Common myeloid progenitor, CD34-positive (primary cell): ENCODE data around the gene PRKAR1A.
A peak's percentile ranks its signal among the peaks of the same experiment; 100 is the strongest.

Source experiments
- CTCF ChIA-PET: fragments of 350-600 bp; sonication (Branson Sonifier 250); formaldehyde crosslinking; loops from one replicate; lab custom pipeline; 2021; ENCODE audit warnings: antibody characterized with exemption; lab: Charles Lee
- POLR2A ChIA-PET: fragments of 350-600 bp; sonication (Branson Sonifier 250); formaldehyde crosslinking; loops from one replicate; lab custom pipeline; 2021; ENCODE audit warnings: antibody characterized with exemption; lab: Charles Lee
- DNase-seq, 3 donors: peaks; one replicate each; pipeline versions ENCODE4 v3.0.0 to v3.0.0-alpha.2; 2013
- H3K27ac ChIP-seq, 2 experiments: 1 replicate in 1 of 2; 2 replicates in 1 of 2; pipeline ENCODE4 v1.7.0; 2013; ENCODE audit warnings: inconsistent platforms in 2 of 2, low read length in 2 of 2, mild to moderate bottlenecking in 2 of 2, low read depth in 1 of 2, moderate library complexity in 1 of 2; ENCODE audit not compliant: severe bottlenecking in 2 of 2, insufficient read depth in 1 of 2, poor library complexity in 1 of 2
- H3K27me3 ChIP-seq, 5 experiments: replicated peaks in 2 of 5; 1 replicate in 3 of 5; 2 replicates in 2 of 5; pipeline versions ENCODE4 v1.6.1 to v1.7.0; 2013; ENCODE audit warnings: low read length in 4 of 5, mild to moderate bottlenecking in 2 of 5, moderate library complexity in 2 of 5, inconsistent platforms in 1 of 5; ENCODE audit not compliant: insufficient read depth in 5 of 5, control insufficient read depth in 4 of 5
- H3K36me3 ChIP-seq, 4 experiments: 1 replicate in 2 of 4; 2 replicates in 2 of 4; pipeline versions ENCODE4 v1.6.1 to v1.7.0; 2013; ENCODE audit warnings: low read length in 3 of 4, control low read depth in 1 of 4, mild to moderate bottlenecking in 1 of 4; ENCODE audit not compliant: control insufficient read depth in 4 of 4, insufficient read depth in 4 of 4
- H3K4me1 ChIP-seq, 4 experiments: 1 replicate in 3 of 4; 2 replicates in 1 of 4; pipeline versions ENCODE4 v1.6.1 to v1.7.1; 2013; ENCODE audit warnings: low read length in 3 of 4, mild to moderate bottlenecking in 3 of 4, control low read depth in 1 of 4, inconsistent platforms in 1 of 4, moderate library complexity in 1 of 4; ENCODE audit not compliant: control insufficient read depth in 4 of 4, insufficient read depth in 4 of 4; ENCODE audit errors: control extremely low read depth in 1 of 4
- H3K4me3 ChIP-seq, 7 experiments: 1 replicate in 4 of 7; 2 replicates in 3 of 7; pipeline versions ENCODE4 v1.5.1 to v1.7.0; 2013; ENCODE audit warnings: mild to moderate bottlenecking in 7 of 7, low read length in 6 of 7, moderate library complexity in 6 of 7, inconsistent platforms in 2 of 7, low read depth in 2 of 7, control low read depth in 1 of 7; ENCODE audit not compliant: insufficient read depth in 4 of 7, control insufficient read depth in 1 of 7; ENCODE audit errors: extremely low read depth in 1 of 7
- H3K9me3 ChIP-seq, 5 experiments: 1 replicate in 4 of 5; 2 replicates in 1 of 5; pipeline versions ENCODE4 v1.6.1 to v1.7.1; 2013; ENCODE audit warnings: low read length in 4 of 5, mild to moderate bottlenecking in 2 of 5, inconsistent platforms in 1 of 5, low read depth in 1 of 5, moderate library complexity in 1 of 5; ENCODE audit not compliant: control insufficient read depth in 4 of 5, insufficient read depth in 2 of 5; ENCODE audit errors: control extremely low read depth in 1 of 5
- WGBS: methylation state at CpG from one replicate; pipeline ENCODE4 v1.1.5; 2013; ENCODE audit not compliant: insufficient coverage; 5-methylcytosine and 5-hydroxymethylcytosine counted together

The PRKAR1A gene

DNA sequence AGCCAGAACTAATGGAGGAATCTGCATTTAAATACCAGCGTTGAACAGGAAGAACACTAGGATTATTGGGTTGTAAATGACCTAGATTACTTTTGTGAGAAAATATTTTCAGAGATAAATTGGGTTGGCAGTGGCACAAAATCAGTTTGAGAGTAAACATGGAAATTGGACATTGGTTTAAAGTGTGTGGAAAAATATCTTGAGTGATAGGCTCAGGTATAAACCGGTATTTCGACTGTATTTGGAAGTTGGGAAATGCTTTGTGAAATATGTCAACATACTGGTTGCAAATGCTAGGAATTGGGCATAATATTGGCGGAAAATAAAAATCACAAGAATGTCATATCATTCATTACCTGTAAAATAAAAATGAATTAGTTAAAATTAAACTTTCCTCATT, 15.1 kb downstream of the PRKAR1A start:
- POLR2A ChIA-PET, result no interaction called here

DNA sequence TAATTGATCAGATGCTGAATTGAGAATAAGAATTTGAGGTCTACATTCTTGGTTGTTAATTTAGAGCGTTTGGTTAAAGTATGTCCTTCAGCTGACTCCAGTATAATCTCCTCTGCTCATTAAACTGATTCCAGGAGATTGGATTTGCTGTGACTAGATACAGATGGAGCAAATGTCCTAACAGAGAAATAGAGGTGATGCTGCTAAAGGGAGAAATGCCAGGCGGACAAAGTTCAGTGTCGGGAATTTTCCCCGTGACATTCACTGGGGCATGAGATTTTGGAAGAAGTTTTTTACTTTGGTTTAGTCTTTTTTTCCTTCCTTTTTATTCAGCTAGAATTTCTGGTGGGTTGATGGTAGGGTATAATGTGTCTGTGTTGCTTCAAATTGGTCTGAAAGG, 19.0 kb downstream of the PRKAR1A start:
- peaks cover 30 to 85% (median 66%) of the 10 kb centered on the region in 4 experiments for H3K36me3 ChIP-seq
- ChIA-PET POLR2A (no interaction called here), CTCF (interaction anchor here (0.5 kb wide), 1 partner anchor 366 kb away, joined by 3 read pairs; no protein-coding TSS in a partner anchor)
- no peak overlapping the region for H3K4me3 ChIP-seq
- DNase-seq, result no peak
- H3K4me1 ChIP-seq, result no peaks in the 10 kb centered on the region
- H3K27ac ChIP-seq, result no peak overlapping the region
- WGBS, result 93% methylated on average over 3 of the region's 4 CpGs
- H3K9me3 ChIP-seq, result no peaks in the 10 kb centered on the region
- H3K27me3 ChIP-seq, result no peaks in the 10 kb centered on the region

More for the DNA sequence above, 15.1 kb downstream of the PRKAR1A start:
- Histone ChIP-seq H3K4me1 (no peaks in the 10 kb centered on the region), H3K4me3 (no peak overlapping the region), H3K27ac (no peak overlapping the region), H3K27me3 (no peaks in the 10 kb centered on the region), H3K36me3 (peaks cover 35 to 90% (median 73%) of the 10 kb centered on the region in 4 experiments), H3K9me3 (no peaks in the 10 kb centered on the region)
- DNase-seq, result no peak
- CTCF ChIA-PET, result no interaction called here
- WGBS, result 100% methylated on average over 1 of the region's 4 CpGs

- H3K27ac ChIP-seq, result no peak overlapping the region
- no peaks in the 10 kb centered on the region for H3K4me1 ChIP-seq
- no peaks in the 10 kb centered on the region for H3K27me3 ChIP-seq
- ChIA-PET POLR2A (no interaction called here), CTCF (interaction anchor here (1.1 to 1.6 kb wide), 2 partner anchors 714 to 717 kb away, joined by 3 to 5 read pairs; no protein-coding TSS in a partner anchor)
- peaks cover 19 to 81% (median 62%) of the 10 kb centered on the region in 4 experiments for H3K36me3 ChIP-seq
- DNase-seq, result no peak
- WGBS, result 100% methylated on average over 2 of the region's 3 CpGs
- no peak overlapping the region for H3K4me3 ChIP-seq
- no peaks in the 10 kb centered on the region for H3K9me3 ChIP-seq
Measured at GRCh38 chr17:68532826-68533225, 20.6 kb downstream of the PRKAR1A start.

DNA sequence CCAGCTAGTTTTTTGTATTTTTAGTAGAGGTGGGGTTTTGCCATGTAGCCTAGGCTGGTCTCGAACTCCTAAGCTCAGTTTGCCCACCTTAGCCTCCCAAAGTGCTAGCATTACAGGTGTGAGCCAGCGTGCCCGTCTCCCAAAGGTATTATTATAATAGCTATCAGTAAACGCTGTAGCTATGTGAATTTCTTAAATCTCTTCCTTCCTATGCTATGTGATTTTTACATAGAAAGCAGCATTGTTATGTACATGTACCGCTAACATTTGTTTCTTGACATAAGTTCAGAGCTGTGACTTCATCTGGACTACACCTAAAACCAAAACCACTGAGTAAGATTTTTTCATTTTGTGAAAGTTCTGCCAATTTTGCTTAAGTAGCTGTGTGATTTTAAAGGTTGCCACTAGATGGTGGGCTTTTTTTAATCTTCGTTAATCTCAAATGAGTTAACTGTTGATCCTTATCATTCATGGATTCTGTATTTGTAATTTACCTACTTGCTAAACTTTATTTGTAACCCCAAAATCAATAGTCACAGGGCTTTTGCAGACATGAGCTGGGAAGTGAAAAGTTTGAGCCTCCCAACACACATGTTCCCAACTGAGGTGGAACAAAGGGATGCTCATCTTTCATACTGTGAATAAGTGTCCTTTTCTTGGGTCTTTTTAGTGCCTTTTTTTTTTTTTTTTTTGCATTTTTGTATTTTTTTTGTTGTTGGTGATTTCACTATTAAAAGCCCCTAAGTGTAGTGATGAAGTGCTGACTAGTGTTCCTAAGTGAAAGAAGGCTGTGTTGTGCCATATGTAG, 21.9 kb downstream of the PRKAR1A start:
- WGBS, result 100% methylated on average over 1 of the region's 6 CpGs
- CTCF ChIA-PET, result interaction anchor here (0.7 to 1.6 kb wide), 7 partner anchors 13 to 716 kb away, joined by 3 to 5 read pairs (median 4); no protein-coding TSS in a partner anchor
- peak; percentile 41 to 58 (median 56) for DNase-seq
- H3K36me3 ChIP-seq, result peaks cover 10 to 76% (median 55%) of the 10 kb centered on the region in 4 experiments
- no peak overlapping the region for H3K4me3 ChIP-seq
- no peaks in the 10 kb centered on the region for H3K27me3 ChIP-seq
- no peak overlapping the region for H3K27ac ChIP-seq
- no peaks in the 10 kb centered on the region for H3K9me3 ChIP-seq
- POLR2A ChIA-PET, result no interaction called here
- H3K4me1 ChIP-seq, result no peaks in the 10 kb centered on the region

- CTCF ChIA-PET, result interaction anchor here (1.2 to 1.5 kb wide), 3 partner anchors 12 to 226 kb away, joined by 3 to 5 read pairs (median 4); no protein-coding TSS in a partner anchor
- no peak for DNase-seq
- WGBS, result 86% methylated on average over 2 of the region's 6 CpGs
- Histone ChIP-seq H3K27ac (no peak overlapping the region), H3K9me3 (no peaks in the 10 kb centered on the region), H3K4me1 (no peaks in the 10 kb centered on the region), H3K27me3 (no peaks in the 10 kb centered on the region), H3K36me3 (peaks cover 7 to 70% (median 51%) of the 10 kb centered on the region in 4 experiments), H3K4me3 (no peak overlapping the region)
- POLR2A ChIA-PET, result no interaction called here
Measured at GRCh38 chr17:68534695-68535088, 22.5 kb downstream of the PRKAR1A start.

- CTCF ChIA-PET, result interaction anchor here (0.6 kb wide), 1 partner anchor 233 kb away, joined by 3 read pairs; no protein-coding TSS in a partner anchor
- POLR2A ChIA-PET, result no interaction called here
- no peak for DNase-seq
- Histone ChIP-seq H3K27ac (no peak overlapping the region), H3K36me3 (peaks cover 11 to 58% (median 44%) of the 10 kb centered on the region in 4 experiments), H3K4me3 (no peak overlapping the region), H3K9me3 (no peaks in the 10 kb centered on the region), H3K4me1 (no peaks in the 10 kb centered on the region), H3K27me3 (no peaks in the 10 kb centered on the region)
- WGBS, result 90% methylated on average over 3 of the region's 3 CpGs
Measured at GRCh38 chr17:68535922-68536321, 23.7 kb downstream of the PRKAR1A start.
